ENCODE data around the gene BRIP1. TPM values are rescaled to one million over a fixed set of nuclear protein-coding genes. Genes with fewer than 3 reads are reported as not detected.
A peak's percentile ranks its signal among the peaks of the same experiment; 100 is the strongest.

Gene BRIP1
- total and polyA plus RNA-seq, 9 of the 15 experiments (the other 6 are each of a cell fraction or from before 2014, with no cell fraction given): 2.4 to 17.5 (median 11.2) TPM

- TF ChIP-seq MGA (IDR thresholded peaks at IDR 0.05): no peak
- TF ChIP-seq ERF (CRISPR knock-in tag; IDR thresholded peaks at IDR 0.05): no peak
- TF ChIP-seq RBM39 (optimal IDR thresholded peaks at IDR 0.05; ENCODE audit: low read depth, low read length): no peak
- TF ChIP-seq BCL6 (CRISPR knock-in tag; IDR thresholded peaks at IDR 0.05): no peak
- no peak for TF ChIP-seq NCOA2 (IDR thresholded peaks at IDR 0.05; ENCODE audit: partially characterized antibody in 2 of 2)
- TF ChIP-seq, protein P1, sequence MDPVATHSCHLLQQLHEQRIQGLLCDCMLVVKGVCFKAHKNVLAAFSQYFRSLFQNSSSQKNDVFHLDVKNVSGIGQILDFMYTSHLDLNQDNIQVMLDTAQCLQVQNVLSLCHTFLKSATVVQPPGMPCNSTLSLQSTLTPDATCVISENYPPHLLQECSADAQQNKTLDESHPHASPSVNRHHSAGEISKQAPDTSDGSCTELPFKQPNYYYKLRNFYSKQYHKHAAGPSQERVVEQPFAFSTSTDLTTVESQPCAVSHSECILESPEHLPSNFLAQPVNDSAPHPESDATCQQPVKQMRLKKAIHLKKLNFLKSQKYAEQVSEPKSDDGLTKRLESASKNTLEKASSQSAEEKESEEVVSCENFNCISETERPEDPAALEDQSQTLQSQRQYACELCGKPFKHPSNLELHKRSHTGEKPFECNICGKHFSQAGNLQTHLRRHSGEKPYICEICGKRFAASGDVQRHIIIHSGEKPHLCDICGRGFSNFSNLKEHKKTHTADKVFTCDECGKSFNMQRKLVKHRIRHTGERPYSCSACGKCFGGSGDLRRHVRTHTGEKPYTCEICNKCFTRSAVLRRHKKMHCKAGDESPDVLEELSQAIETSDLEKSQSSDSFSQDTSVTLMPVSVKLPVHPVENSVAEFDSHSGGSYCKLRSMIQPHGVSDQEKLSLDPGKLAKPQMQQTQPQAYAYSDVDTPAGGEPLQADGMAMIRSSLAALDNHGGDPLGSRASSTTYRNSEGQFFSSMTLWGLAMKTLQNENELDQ (CRISPR knock-in tag; IDR thresholded peaks at IDR 0.05; ENCODE audit: borderline replicate concordance): no peak
- no peak for TF ChIP-seq NCOA6 (IDR thresholded peaks at IDR 0.05)
- peak in 1 of 2 experiments; percentile 24; a peak in 1 of 4 replicates for TF ChIP-seq BCLAF1 (IDR thresholded peaks at IDR 0.05; ENCODE audit: borderline replicate concordance in 1 of 2, control insufficient read depth in 1 of 2, low read depth in 2 of 2, low read length in 1 of 2)
Measured at GRCh38 chr17:61770752-61771533, 92.4 kb downstream of the BRIP1 start (continued).
